ENCODE data around the gene TOMM7. TPM values are rescaled to one million over a fixed set of nuclear protein-coding genes. Genes with fewer than 3 reads are reported as not detected.
A peak's percentile ranks its signal among the peaks of the same experiment; 100 is the strongest.

TOMM7 gene
- total and polyA plus RNA-seq, 10 of the 15 experiments (the other 5 are each of a cell fraction or from before 2014, with no cell fraction given), result 151 to 1,497 (median 322) TPM

GRCh38 chr7:22854158-22855048, 31.8 kb upstream of the TOMM7 start (continued):
- TF ChIP-seq CEBPZ (IDR thresholded peaks at IDR 0.05; ENCODE audit: low read depth, low read length), result no peak
- 0 out of 2 replicates have a peak, but pooled peaks have one; percentile 17 for TF ChIP-seq ELK1 (IDR thresholded peaks at IDR 0.05; ENCODE audit: low read depth, low read length)
- peak; percentile 84 for TF ChIP-seq BACH1 (IDR thresholded peaks at IDR 0.05; ENCODE audit: borderline replicate concordance)
- TF ChIP-seq ETV6 (conservative IDR thresholded peaks at IDR 0.05 in 1 of 2, IDR thresholded peaks at IDR 0.05 in 1 of 2; ENCODE audit: borderline replicate concordance in 1 of 2, low read depth in 1 of 2), result peak in 1 of 2 experiments; percentile 8; a peak in 1 of 4 replicates
- no peak for TF ChIP-seq E4F1 (IDR thresholded peaks at IDR 0.05; ENCODE audit: borderline replicate concordance, partially characterized antibody)
- TF ChIP-seq EP300 (IDR thresholded peaks at IDR 0.05; ENCODE audit: borderline replicate concordance in 1 of 2, control insufficient read depth in 1 of 2, low read depth in 2 of 2, low read length in 2 of 2), result 0 out of 4 replicates have a peak, but pooled peaks of 1 of the 2 experiments have one; percentile 21
- peak; percentile 23; the same call in 1 of the 2 replicates for TF ChIP-seq RELB (IDR thresholded peaks at IDR 0.05; ENCODE audit: low read depth)
- no peak for TF ChIP-seq CREM (IDR thresholded peaks at IDR 0.05; ENCODE audit: low read depth)
- TF ChIP-seq NBN (IDR thresholded peaks at IDR 0.05), result peak; percentile 55; the same call in 1 of the 2 replicates
- no peak for TF ChIP-seq ZBTB4 (CRISPR knock-in tag; IDR thresholded peaks at IDR 0.05)
- TF ChIP-seq IRF5 (IDR thresholded peaks at IDR 0.05; ENCODE audit: borderline replicate concordance), result no peak
- peak; percentile 79; the same call in 1 of the 2 replicates for TF ChIP-seq LARP7 (IDR thresholded peaks at IDR 0.05)
- no peak for TF ChIP-seq KAT2A (conservative IDR thresholded peaks at IDR 0.05; ENCODE audit: control insufficient read depth, low read depth, low read length)
